Endodermal cell (in vitro differentiated cells): ENCODE data around the gene KIF25. TPM values are rescaled to one million over a fixed set of nuclear protein-coding genes. Genes with fewer than 3 reads are reported as not detected.

Source experiments
- DNase-seq: peaks from one replicate; pipeline ENCODE4 v3.0.0-alpha.2; 2017
- H3K27ac ChIP-seq: 2 replicates; pipeline ENCODE4 v1.5.1; 2013; ENCODE audit warnings: mild to moderate bottlenecking, low read depth, low read length, moderate library complexity
- H3K27me3 ChIP-seq: 2 replicates; pipeline ENCODE4 v1.6.1; 2013; ENCODE audit warnings: mild to moderate bottlenecking, low read length, moderate library complexity; ENCODE audit not compliant: insufficient read depth, control insufficient read depth, poor library complexity, severe bottlenecking
- H3K36me3 ChIP-seq: 2 replicates; pipeline ENCODE4 v1.7.0; 2013; ENCODE audit warnings: mild to moderate bottlenecking, low read length, moderate library complexity; ENCODE audit not compliant: control insufficient read depth, insufficient read depth
- H3K4me1 ChIP-seq: one replicate; pipeline ENCODE4 v1.7.0; 2013; ENCODE audit warnings: low read length; ENCODE audit not compliant: control insufficient read depth, insufficient read depth
- H3K4me3 ChIP-seq: 2 replicates; pipeline ENCODE4 v1.5.1; 2013; ENCODE audit warnings: mild to moderate bottlenecking, low read length, moderate library complexity
- H3K9ac ChIP-seq: 2 replicates; pipeline ENCODE4 v1.6.1; 2013; ENCODE audit warnings: mild to moderate bottlenecking, low read length, moderate library complexity; ENCODE audit not compliant: poor library complexity, severe bottlenecking; ENCODE audit errors: extremely low read depth
- H3K9me3 ChIP-seq: 2 replicates; pipeline ENCODE4 v1.6.1; 2013; ENCODE audit warnings: mild to moderate bottlenecking, low read length, moderate library complexity; ENCODE audit not compliant: control insufficient read depth
- H3K27ac Mint-ChIP-seq: 2 replicates; pipeline ENCODE4 v1.8.0; 2020; ENCODE audit warnings: mixed read lengths
- H3K27me3 Mint-ChIP-seq: 2 replicates; pipeline ENCODE4 v1.8.0; 2021; ENCODE audit warnings: mild to moderate bottlenecking, mixed read lengths; ENCODE audit not compliant: insufficient read depth
- H3K36me3 Mint-ChIP-seq: 2 replicates; pipeline ENCODE4 v1.8.0; 2020; ENCODE audit warnings: low read depth, mixed read lengths
- H3K4me1 Mint-ChIP-seq: 2 replicates; pipeline ENCODE4 v1.8.0; 2020; ENCODE audit warnings: mixed read lengths
- H3K4me3 Mint-ChIP-seq: 2 replicates; pipeline ENCODE4 v1.8.0; 2020; ENCODE audit warnings: mild to moderate bottlenecking, moderate library complexity, mixed read lengths
- H3K9me3 Mint-ChIP-seq: 2 replicates; pipeline ENCODE4 v1.8.0; 2020; ENCODE audit warnings: mild to moderate bottlenecking, mixed read lengths
- WGBS, 2 experiments: methylation state at CpG; one replicate each; pipeline versions ENCODE4 v1.1.5 to v1.1.7; 2013; ENCODE audit warnings: missing lambda C conversion rate in 2 of 2, mixed read lengths in 1 of 2; ENCODE audit not compliant: insufficient coverage in 1 of 2, insufficient read length in 1 of 2; 5-methylcytosine and 5-hydroxymethylcytosine counted together
- total RNA-seq, 2 donors: library from RNA; stranded (reverse); fragmentation: NEBNext Ultra II Directional in 1 of 2; extraction: Animal tissue kit (Norgen Biotek cat#: 25700) in 1 of 2; gene quantifications; 2 replicates in 1 of 2; 3 replicates in 1 of 2; pipeline ENCODE4 v1.2.1, GENCODE V29; 2021
- TF ChIP-seq, protein P1 (sequence below): fragments of 200-600 bp; sonication (generic); conservative IDR thresholded peaks from 2 replicates; pipeline ENCODE4 v1.5.0; 2021; ENCODE audit warnings: antibody characterized with exemption, mild to moderate bottlenecking

KIF25 gene
- total RNA-seq, 2 donors from 2014 or later, result 1.3 TPM; not detected in 1

DNA sequence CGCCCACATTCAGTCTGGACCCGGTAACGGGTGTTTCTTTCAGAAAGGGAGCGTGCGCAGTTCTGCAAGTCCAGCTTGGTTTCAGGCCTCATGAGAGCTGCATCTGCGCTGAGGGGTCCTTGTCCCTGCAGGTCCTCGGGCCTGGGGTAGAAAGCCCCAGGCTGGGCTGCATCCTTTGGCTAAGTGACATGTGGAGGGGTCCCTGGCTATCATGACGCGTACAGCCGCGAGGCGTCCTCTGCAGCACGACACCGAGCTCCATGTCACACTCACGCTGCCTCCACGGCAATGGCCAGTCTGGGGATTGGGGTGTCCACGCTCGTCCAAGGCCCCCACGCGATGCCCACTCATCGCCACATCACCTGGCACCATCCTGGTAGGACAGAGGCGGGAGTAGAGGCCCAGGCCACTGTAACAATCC is 1.7 kb upstream of the KIF25 start:
- DNase-seq, result no peak
- no peak overlapping the region for H3K4me3 Mint-ChIP-seq
- no peak overlapping the region for H3K27ac Mint-ChIP-seq
- no peaks in the 10 kb centered on the region for H3K36me3 ChIP-seq
- H3K27me3 ChIP-seq, result no peaks in the 10 kb centered on the region
- H3K27ac ChIP-seq, result no peak overlapping the region
- H3K4me1 Mint-ChIP-seq, result no peaks in the 10 kb centered on the region
- TF ChIP-seq, protein P1, sequence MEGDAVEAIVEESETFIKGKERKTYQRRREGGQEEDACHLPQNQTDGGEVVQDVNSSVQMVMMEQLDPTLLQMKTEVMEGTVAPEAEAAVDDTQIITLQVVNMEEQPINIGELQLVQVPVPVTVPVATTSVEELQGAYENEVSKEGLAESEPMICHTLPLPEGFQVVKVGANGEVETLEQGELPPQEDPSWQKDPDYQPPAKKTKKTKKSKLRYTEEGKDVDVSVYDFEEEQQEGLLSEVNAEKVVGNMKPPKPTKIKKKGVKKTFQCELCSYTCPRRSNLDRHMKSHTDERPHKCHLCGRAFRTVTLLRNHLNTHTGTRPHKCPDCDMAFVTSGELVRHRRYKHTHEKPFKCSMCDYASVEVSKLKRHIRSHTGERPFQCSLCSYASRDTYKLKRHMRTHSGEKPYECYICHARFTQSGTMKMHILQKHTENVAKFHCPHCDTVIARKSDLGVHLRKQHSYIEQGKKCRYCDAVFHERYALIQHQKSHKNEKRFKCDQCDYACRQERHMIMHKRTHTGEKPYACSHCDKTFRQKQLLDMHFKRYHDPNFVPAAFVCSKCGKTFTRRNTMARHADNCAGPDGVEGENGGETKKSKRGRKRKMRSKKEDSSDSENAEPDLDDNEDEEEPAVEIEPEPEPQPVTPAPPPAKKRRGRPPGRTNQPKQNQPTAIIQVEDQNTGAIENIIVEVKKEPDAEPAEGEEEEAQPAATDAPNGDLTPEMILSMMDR, result no peak
- no peaks in the 10 kb centered on the region for H3K4me1 ChIP-seq
- H3K9ac ChIP-seq, result no peak overlapping the region
- no peaks in the 10 kb centered on the region for H3K27me3 Mint-ChIP-seq
- WGBS, 2 experiments, result 96 to 99% methylated on average over 16 to 22 of the region's 22 CpGs
- peaks cover 4% of the 10 kb centered on the region for H3K9me3 Mint-ChIP-seq
- no peaks in the 10 kb centered on the region for H3K9me3 ChIP-seq
- no peak overlapping the region for H3K4me3 ChIP-seq
- H3K36me3 Mint-ChIP-seq, result no peaks in the 10 kb centered on the region

DNA sequence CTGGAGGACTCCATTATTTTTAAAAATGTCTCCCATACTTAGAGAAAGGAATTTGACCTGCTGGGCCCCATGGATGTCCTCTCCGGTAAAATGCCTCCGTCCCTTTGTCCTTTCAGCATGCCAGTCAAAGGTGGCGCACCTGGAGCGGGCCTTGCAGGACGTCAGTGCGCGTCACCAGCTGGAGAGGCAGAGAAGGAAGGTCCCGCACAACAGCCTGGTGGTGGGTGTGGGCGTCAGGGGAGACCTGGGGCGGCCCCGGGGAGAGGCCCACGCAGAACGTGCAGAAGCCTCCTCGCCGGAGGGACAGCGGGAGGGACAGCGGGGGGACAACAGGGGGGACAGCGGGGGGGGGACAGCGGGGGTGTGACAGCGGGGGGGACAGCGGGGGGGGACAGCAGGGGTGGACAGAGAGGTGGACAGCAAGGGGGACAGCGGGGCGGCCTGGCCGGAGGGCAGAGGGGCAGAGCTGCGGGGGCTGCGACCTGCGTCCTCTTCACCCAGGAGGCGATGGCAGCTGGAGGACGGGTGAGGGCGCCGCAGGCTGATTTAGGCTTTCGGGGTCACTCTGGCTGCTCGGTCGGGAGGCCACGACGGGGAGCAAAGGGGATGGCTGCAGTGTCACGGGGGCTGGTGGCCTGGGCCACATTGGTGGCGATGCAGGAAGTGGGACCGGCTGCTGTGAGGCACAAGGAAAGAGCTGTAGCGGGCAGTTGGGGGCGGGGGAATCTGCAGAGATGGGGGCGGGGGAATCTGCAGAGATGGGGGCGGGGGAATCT is 859 bp upstream of the KIF25 start:
- Histone ChIP-seq H3K9ac (no peak overlapping the region), H3K4me1 (no peaks in the 10 kb centered on the region), H3K27ac (peak overlapping the region; percentile 32), H3K27me3 (no peaks in the 10 kb centered on the region), H3K4me3 (no peak overlapping the region), H3K36me3 (no peaks in the 10 kb centered on the region), H3K9me3 (no peaks in the 10 kb centered on the region)
- no peaks in the 10 kb centered on the region for H3K36me3 Mint-ChIP-seq
- no peak overlapping the region for H3K27ac Mint-ChIP-seq
- no peaks in the 10 kb centered on the region for H3K9me3 Mint-ChIP-seq
- TF ChIP-seq, protein P1, result no peak
- DNase-seq, result peak; percentile 61
- no peak overlapping the region for H3K4me3 Mint-ChIP-seq
- no peaks in the 10 kb centered on the region for H3K4me1 Mint-ChIP-seq
- WGBS, 2 experiments, result 65 to 89% methylated on average over 11 to 31 of the region's 43 CpGs
- H3K27me3 Mint-ChIP-seq, result no peaks in the 10 kb centered on the region

DNA sequence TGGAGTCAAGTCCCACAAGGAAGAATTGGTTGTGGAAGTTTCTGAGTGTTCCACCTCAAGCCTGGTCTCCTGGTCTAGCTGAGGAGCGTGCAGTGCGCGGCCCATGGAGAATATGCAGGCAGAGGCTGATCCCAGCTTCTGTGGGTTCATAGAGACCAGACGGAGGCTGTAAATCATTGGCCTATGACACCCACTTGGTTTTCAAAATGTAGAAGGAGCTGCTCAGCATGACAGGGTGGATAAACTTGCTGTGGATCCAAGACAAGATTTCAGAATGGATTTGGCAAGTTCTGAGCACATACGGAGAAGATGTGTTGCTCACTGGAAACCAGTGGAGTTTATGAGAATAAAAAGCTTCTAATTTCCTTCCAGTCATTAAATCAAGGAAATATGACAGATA is 744 bp downstream of the KIF25 start:
- no peak for DNase-seq
- H3K4me3 Mint-ChIP-seq, result no peak overlapping the region
- Histone ChIP-seq H3K27me3 (no peaks in the 10 kb centered on the region), H3K27ac (no peak overlapping the region), H3K4me3 (no peak overlapping the region), H3K9ac (no peak overlapping the region), H3K9me3 (no peaks in the 10 kb centered on the region), H3K36me3 (no peaks in the 10 kb centered on the region), H3K4me1 (no peaks in the 10 kb centered on the region)
- H3K36me3 Mint-ChIP-seq, result no peaks in the 10 kb centered on the region
- peaks cover 1% of the 10 kb centered on the region for H3K9me3 Mint-ChIP-seq
- WGBS, 2 experiments, result 91 to 97% methylated on average over 4 to 5 of the region's 5 CpGs
- H3K27me3 Mint-ChIP-seq, result peaks cover 2% of the 10 kb centered on the region
- H3K27ac Mint-ChIP-seq, result no peak overlapping the region
- no peaks in the 10 kb centered on the region for H3K4me1 Mint-ChIP-seq
- TF ChIP-seq, protein P1, result no peak
